ENCODE data around the gene AHCTF1.
"Not testable (repeated sequence)": the region's sequence is repeated elsewhere in the genome, so short reads cannot be mapped to it uniquely, and the experiment has no call there.

The AHCTF1 gene

GRCh38 chr1:246827396-246827795 lies 104.4 kb downstream of the AHCTF1 start:
- no peak for DNase-seq (ENCODE audit: low spot score in 2 of 2)

GRCh38 chr1:246825557-246826175 lies 106.1 kb downstream of the AHCTF1 start:
- peaks cover 6% of the 10 kb centered on the region for H3K9me3 Mint-ChIP-seq
- H3K36me3 Mint-ChIP-seq = no peaks in the 10 kb centered on the region
- DNase-seq (ENCODE audit: low spot score in 2 of 2) (no peak), ATAC-seq (no peak)
- no peak overlapping the region for H3K4me3 Mint-ChIP-seq
- H3K4me1 Mint-ChIP-seq = peaks cover 12% of the 10 kb centered on the region
- no peak overlapping the region for H3K27ac Mint-ChIP-seq

More at GRCh38 chr1:246827396-246827795, 104.4 kb downstream of the AHCTF1 start:
- no peaks in the 10 kb centered on the region for H3K36me3 Mint-ChIP-seq
- no peak for ATAC-seq
- no peak overlapping the region for H3K27ac Mint-ChIP-seq
- H3K4me3 Mint-ChIP-seq = no peak overlapping the region
- no peaks in the 10 kb centered on the region for H3K4me1 Mint-ChIP-seq
- peaks cover 6% of the 10 kb centered on the region for H3K9me3 Mint-ChIP-seq

GRCh38 chr1:246824541-246824940 lies 107.2 kb downstream of the AHCTF1 start:
- Mint-ChIP-seq H3K36me3 (no peaks in the 10 kb centered on the region), H3K27ac (no peak overlapping the region), H3K9me3 (peaks cover 6% of the 10 kb centered on the region), H3K4me1 (peaks cover 15% of the 10 kb centered on the region), H3K4me3 (no peak overlapping the region)
- no peak for ATAC-seq
- no peak for DNase-seq (ENCODE audit: low spot score in 2 of 2)

GRCh38 chr1:246822154-246822553 lies 109.6 kb downstream of the AHCTF1 start:
- H3K36me3 Mint-ChIP-seq; H3K27ac Mint-ChIP-seq; ATAC-seq; H3K4me3 Mint-ChIP-seq; DNase-seq (ENCODE audit: low spot score in 2 of 2); H3K9me3 Mint-ChIP-seq: not testable (repeated sequence)
- peaks cover 15% of the 10 kb centered on the region for H3K4me1 Mint-ChIP-seq

- no peak overlapping the region for H3K4me3 Mint-ChIP-seq
- DNase-seq (ENCODE audit: low spot score in 2 of 2) (no peak), ATAC-seq (no peak)
- peaks cover 15% of the 10 kb centered on the region for H3K4me1 Mint-ChIP-seq
- H3K36me3 Mint-ChIP-seq = no peaks in the 10 kb centered on the region
- peaks cover 9% of the 10 kb centered on the region for H3K9me3 Mint-ChIP-seq
- H3K27ac Mint-ChIP-seq = no peak overlapping the region
Measured at GRCh38 chr1:246820666-246821065, 111.1 kb downstream of the AHCTF1 start.

GRCh38 chr1:246817778-246818177 lies 114.0 kb downstream of the AHCTF1 start:
- not testable (repeated sequence) for H3K9me3 Mint-ChIP-seq; DNase-seq (ENCODE audit: low spot score in 2 of 2); H3K4me3 Mint-ChIP-seq; H3K36me3 Mint-ChIP-seq; ATAC-seq
- peak overlapping the region; percentile 11 for H3K27ac Mint-ChIP-seq
- H3K4me1 Mint-ChIP-seq = peaks cover 15% of the 10 kb centered on the region

GRCh38 chr1:246815693-246816270 lies 116.0 kb downstream of the AHCTF1 start:
- H3K9me3 Mint-ChIP-seq = peaks cover 9% of the 10 kb centered on the region
- peaks cover 5% of the 10 kb centered on the region for H3K4me1 Mint-ChIP-seq
- DNase-seq (ENCODE audit: low spot score in 2 of 2) (no peak), ATAC-seq (no peak)
- H3K4me3 Mint-ChIP-seq = no peak overlapping the region
- no peak overlapping the region for H3K27ac Mint-ChIP-seq
- H3K36me3 Mint-ChIP-seq = no peaks in the 10 kb centered on the region

- DNase-seq (ENCODE audit: low spot score in 2 of 2) = no peak
- Mint-ChIP-seq H3K4me3 (no peak overlapping the region), H3K4me1 (no peaks in the 10 kb centered on the region), H3K9me3 (peaks cover 9% of the 10 kb centered on the region), H3K36me3 (no peaks in the 10 kb centered on the region), H3K27ac (no peak overlapping the region)
- no peak for ATAC-seq
Measured at GRCh38 chr1:246814890-246815289, 116.9 kb downstream of the AHCTF1 start.

GRCh38 chr1:246813325-246813724 lies 118.4 kb downstream of the AHCTF1 start:
- not testable (repeated sequence) for H3K27ac Mint-ChIP-seq; ATAC-seq; H3K9me3 Mint-ChIP-seq; H3K4me1 Mint-ChIP-seq; H3K36me3 Mint-ChIP-seq; H3K4me3 Mint-ChIP-seq; DNase-seq (ENCODE audit: low spot score in 2 of 2)

- no peak for DNase-seq (ENCODE audit: low spot score in 2 of 2)
- no peak for ATAC-seq
Measured at GRCh38 chr1:246811985-246812384, 119.8 kb downstream of the AHCTF1 start.

GRCh38 chr1:246809473-246809872 lies 122.3 kb downstream of the AHCTF1 start:
- Mint-ChIP-seq H3K9me3 (no peaks in the 10 kb centered on the region), H3K4me3 (no peak overlapping the region), H3K27ac (no peak overlapping the region), H3K36me3 (no peaks in the 10 kb centered on the region), H3K4me1 (no peaks in the 10 kb centered on the region)
- DNase-seq (ENCODE audit: low spot score in 2 of 2) (no peak), ATAC-seq (peak; percentile 24)

More at GRCh38 chr1:246811985-246812384, 119.8 kb downstream of the AHCTF1 start:
- H3K4me1 Mint-ChIP-seq = no peaks in the 10 kb centered on the region
- H3K36me3 Mint-ChIP-seq = no peaks in the 10 kb centered on the region
- H3K4me3 Mint-ChIP-seq = no peak overlapping the region
- H3K9me3 Mint-ChIP-seq = no peaks in the 10 kb centered on the region
- no peak overlapping the region for H3K27ac Mint-ChIP-seq

- H3K36me3 Mint-ChIP-seq = no peaks in the 10 kb centered on the region
- ATAC-seq = no peak
- H3K4me3 Mint-ChIP-seq = no peak overlapping the region
- H3K4me1 Mint-ChIP-seq = no peaks in the 10 kb centered on the region
- no peak for DNase-seq (ENCODE audit: low spot score in 2 of 2)
- no peaks in the 10 kb centered on the region for H3K9me3 Mint-ChIP-seq
- H3K27ac Mint-ChIP-seq = no peak overlapping the region
Measured at GRCh38 chr1:246805135-246805716, 126.5 kb downstream of the AHCTF1 start.

GRCh38 chr1:246803883-246804282 lies 127.9 kb downstream of the AHCTF1 start:
- ATAC-seq (no peak), DNase-seq (ENCODE audit: low spot score in 2 of 2) (no peak)
- Mint-ChIP-seq H3K4me3 (no peak overlapping the region), H3K27ac (no peak overlapping the region), H3K9me3 (no peaks in the 10 kb centered on the region), H3K36me3 (no peaks in the 10 kb centered on the region), H3K4me1 (no peaks in the 10 kb centered on the region)

- no peak overlapping the region for H3K27ac Mint-ChIP-seq
- no peak overlapping the region for H3K4me3 Mint-ChIP-seq
- H3K36me3 Mint-ChIP-seq = no peaks in the 10 kb centered on the region
- H3K4me1 Mint-ChIP-seq = no peaks in the 10 kb centered on the region
- ATAC-seq = no peak
- no peak for DNase-seq (ENCODE audit: low spot score in 2 of 2)
- no peaks in the 10 kb centered on the region for H3K9me3 Mint-ChIP-seq
Measured at GRCh38 chr1:246803373-246803772, 128.4 kb downstream of the AHCTF1 start.

GRCh38 chr1:246801241-246802020 lies 130.3 kb downstream of the AHCTF1 start:
- H3K27ac Mint-ChIP-seq = no peak overlapping the region
- no peak for ATAC-seq
- H3K4me3 Mint-ChIP-seq = no peak overlapping the region
- H3K4me1 Mint-ChIP-seq = no peaks in the 10 kb centered on the region
- H3K36me3 Mint-ChIP-seq = no peaks in the 10 kb centered on the region
- H3K9me3 Mint-ChIP-seq = no peaks in the 10 kb centered on the region
- no peak for DNase-seq (ENCODE audit: low spot score in 2 of 2)
